ENCODE results near the gene PLCL1.

Gene PLCL1

DNA sequence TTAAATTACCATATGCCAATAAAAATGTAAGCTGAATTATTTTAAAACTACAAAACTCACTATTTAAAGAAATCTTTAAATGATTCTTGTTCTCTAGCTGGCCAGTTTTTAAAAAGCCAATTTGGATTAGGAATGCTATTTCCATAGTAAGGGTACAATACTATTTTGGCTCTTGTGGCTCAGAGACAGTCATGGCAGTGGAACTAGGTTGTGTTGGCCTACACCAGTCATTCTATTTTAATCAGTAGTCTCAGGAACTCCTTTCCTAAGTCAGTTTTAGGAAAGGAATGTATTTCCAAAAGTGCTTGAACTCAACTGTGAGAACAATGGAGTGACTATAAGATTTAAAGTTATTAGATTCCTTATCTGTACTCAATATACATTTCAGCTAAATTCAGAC lies 25.1 kb upstream of the PLCL1 start:
- Histone ChIP-seq H3K27ac (no peak overlapping the region), H3K4me3 (ENCODE audit: low read depth, low read length) (no peak overlapping the region), H3K36me3 (replicated peaks) (no peaks in the 10 kb centered on the region), H3K27me3 (replicated peaks) (no peaks in the 10 kb centered on the region)
- in situ Hi-C loops (cut with HindIII; ENCODE audit: low pct_ligation_motif_present, low sequenced_read_pairs) = no loop called here
- DNase-seq = no peak
- TF ChIP-seq, protein P1, sequence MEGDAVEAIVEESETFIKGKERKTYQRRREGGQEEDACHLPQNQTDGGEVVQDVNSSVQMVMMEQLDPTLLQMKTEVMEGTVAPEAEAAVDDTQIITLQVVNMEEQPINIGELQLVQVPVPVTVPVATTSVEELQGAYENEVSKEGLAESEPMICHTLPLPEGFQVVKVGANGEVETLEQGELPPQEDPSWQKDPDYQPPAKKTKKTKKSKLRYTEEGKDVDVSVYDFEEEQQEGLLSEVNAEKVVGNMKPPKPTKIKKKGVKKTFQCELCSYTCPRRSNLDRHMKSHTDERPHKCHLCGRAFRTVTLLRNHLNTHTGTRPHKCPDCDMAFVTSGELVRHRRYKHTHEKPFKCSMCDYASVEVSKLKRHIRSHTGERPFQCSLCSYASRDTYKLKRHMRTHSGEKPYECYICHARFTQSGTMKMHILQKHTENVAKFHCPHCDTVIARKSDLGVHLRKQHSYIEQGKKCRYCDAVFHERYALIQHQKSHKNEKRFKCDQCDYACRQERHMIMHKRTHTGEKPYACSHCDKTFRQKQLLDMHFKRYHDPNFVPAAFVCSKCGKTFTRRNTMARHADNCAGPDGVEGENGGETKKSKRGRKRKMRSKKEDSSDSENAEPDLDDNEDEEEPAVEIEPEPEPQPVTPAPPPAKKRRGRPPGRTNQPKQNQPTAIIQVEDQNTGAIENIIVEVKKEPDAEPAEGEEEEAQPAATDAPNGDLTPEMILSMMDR (IDR thresholded peaks at IDR 0.05; ENCODE audit: low read depth, low read length, missing control alignments) = no peak

DNA sequence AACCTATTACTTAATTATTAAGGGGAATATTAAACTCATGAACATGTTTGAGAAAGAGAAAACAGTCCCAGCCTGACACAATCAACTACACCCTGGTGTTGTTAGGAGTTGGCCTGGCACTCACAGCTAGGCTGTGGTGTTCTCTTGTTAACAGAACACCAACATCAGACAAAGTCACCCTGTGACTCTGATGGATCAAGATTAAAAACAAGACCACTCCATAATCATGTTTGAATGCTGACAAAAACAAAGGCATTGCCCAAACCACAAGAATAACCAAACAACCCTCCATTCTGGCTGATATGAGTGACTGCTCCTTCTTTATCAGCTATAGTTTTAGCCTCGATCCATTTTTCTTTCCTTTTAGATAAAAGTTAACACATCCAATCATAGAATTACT lies 22.3 kb upstream of the PLCL1 start:
- TF ChIP-seq, protein P1 (IDR thresholded peaks at IDR 0.05; ENCODE audit: low read depth, low read length, missing control alignments) = no peak
- Histone ChIP-seq H3K36me3 (replicated peaks) (no peaks in the 10 kb centered on the region), H3K27ac (no peak overlapping the region), H3K4me3 (ENCODE audit: low read depth, low read length) (no peak overlapping the region), H3K27me3 (replicated peaks) (peaks cover 11% of the 10 kb centered on the region)
- in situ Hi-C loops (cut with HindIII; ENCODE audit: low pct_ligation_motif_present, low sequenced_read_pairs) = no loop called here
- DNase-seq = no peak

DNA sequence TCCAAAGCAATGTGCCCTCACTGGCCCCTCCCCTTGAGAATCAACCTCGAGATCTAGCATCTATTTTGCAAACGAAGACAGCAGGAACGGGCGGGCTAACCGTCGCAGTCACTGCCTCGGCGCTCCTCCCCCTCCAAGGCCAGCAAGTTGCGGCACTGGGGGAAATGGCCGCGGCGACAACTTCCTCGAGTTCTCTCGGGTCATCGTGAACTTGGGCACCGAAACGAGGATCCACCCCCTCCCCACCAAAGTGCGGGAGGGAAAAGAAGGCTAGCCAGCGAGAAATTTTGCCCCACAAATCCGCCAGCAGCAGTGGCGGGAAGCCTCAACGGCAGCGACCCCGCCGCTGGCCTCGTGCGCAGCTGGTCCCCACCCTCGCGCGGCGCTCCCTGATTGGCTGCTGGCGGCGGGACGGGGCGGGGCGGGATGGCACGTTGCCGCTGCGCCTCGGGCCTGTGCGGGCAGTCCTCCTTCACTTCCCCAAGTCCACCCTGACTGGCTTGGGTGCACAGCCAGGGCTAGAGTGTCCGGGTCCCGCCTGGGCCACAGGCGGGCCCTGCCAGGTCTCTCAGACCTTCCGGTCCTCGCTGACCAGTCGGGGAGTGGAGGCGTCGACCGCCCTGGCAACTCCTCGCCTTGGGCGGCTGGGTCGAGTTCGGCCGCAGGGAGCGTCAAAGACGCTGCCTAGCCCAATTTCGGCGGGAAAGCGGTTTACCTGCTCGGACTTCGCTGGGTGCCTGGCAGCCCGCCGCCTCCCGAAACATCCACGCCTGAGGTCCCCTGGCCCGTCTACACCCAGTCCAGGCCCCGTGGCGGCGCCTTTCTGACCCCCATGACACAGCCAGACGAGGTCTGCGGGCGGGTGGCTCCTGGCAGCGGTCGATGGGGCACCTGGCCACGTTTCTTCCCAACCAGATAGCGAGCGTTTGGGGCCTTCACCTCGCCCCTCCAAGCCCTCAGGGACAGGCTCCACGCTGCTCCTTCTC lies 19.1 kb upstream of the PLCL1 start, which contains the start of gene BOLL:
Gene BOLL (minus strand): TSS at position 364 of the 986 bp plus-strand sequence. CDS start 3,469 bp downstream, outside the sequence.
- Histone ChIP-seq H3K27me3 (replicated peaks) (peaks cover 16% of the 10 kb centered on the region), H3K4me3 (ENCODE audit: low read depth, low read length) (peak within 1 kb of the TSS; percentile 34), H3K27ac (no peak within 1 kb of the TSS), H3K36me3 (replicated peaks) (no peaks in the 10 kb centered on the region)
- in situ Hi-C loops (cut with HindIII; ENCODE audit: low pct_ligation_motif_present, low sequenced_read_pairs) = no loop called here
- TF ChIP-seq, protein P1 (IDR thresholded peaks at IDR 0.05; ENCODE audit: low read depth, low read length, missing control alignments) = no peak
- DNase-seq = no peak

DNA sequence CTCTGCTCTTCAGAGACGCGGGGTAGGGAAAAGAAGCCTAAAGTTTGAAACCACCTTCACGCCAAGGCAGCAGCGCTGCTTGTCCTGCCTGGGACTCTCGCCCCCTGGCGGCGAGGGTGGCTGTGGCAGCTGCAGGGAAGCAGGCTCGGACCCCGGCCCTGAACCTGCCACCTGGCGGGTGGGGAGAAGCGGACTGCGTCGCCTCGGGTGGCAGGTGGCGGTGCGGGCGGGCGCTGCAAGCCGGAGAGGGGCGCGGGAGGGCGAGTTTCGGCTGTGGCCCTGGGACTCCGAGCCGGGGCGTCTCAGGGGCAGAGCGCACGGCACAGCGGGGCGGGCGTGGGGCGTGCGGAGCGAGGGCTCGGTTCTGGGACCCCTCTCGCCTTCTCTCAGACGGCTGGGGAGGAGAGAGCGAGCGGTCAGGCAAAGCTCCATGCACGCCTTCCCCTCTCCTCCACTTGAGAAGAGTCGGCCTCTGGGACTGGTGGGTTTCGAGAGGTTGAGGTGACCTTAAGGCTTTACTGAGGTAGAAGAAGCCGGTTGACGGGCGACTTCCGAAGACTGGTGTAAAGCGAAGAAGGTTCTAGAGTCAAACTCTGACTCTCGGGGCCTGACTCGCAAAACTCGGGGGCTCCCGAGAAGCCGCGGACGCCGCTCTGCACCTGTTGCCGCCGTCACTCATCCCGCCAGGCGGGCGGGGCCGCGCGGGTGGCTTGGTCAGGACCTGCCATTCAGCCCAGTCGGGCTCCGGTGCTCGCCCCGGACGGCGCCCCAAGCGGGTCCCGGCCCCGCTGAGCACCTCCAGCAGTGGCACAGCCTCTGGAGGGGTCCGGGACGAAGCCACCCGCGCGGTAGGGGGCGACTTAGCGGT lies 18.1 kb upstream of the PLCL1 start:
- Histone ChIP-seq H3K27ac (no peak overlapping the region), H3K36me3 (replicated peaks) (no peaks in the 10 kb centered on the region), H3K4me3 (ENCODE audit: low read depth, low read length) (peak overlapping the region; percentile 34), H3K27me3 (replicated peaks) (peaks cover 16% of the 10 kb centered on the region)
- TF ChIP-seq, protein P1 (IDR thresholded peaks at IDR 0.05; ENCODE audit: low read depth, low read length, missing control alignments) = peak; percentile 65
- DNase-seq = no peak
- in situ Hi-C loops (cut with HindIII; ENCODE audit: low pct_ligation_motif_present, low sequenced_read_pairs) = no loop called here

DNA sequence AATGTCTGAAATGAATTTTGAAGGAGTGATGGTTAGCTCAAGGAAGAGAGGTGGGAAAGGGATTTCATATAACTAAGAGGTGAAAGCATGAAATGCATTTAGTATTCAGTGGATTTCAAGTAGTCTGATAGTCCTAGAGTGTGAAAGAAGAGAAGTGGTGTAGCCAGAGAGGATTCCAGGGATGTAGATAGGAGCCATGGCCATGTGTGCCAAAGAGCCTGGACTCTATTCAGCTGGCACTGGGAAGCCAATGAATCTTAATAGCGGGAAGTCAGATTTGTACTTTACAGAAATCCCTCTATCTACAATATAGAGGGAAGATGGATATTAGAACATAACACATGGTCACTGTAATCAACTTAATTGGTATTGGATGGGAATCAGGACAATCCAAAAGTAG lies 10.9 kb upstream of the PLCL1 start:
- H3K4me3 ChIP-seq (ENCODE audit: low read depth, low read length) = no peak overlapping the region
- no peaks in the 10 kb centered on the region for H3K36me3 ChIP-seq (replicated peaks)
- DNase-seq = no peak
- H3K27ac ChIP-seq = no peak overlapping the region
- TF ChIP-seq, protein P1 (IDR thresholded peaks at IDR 0.05; ENCODE audit: low read depth, low read length, missing control alignments) = no peak
- no peaks in the 10 kb centered on the region for H3K27me3 ChIP-seq (replicated peaks)
- in situ Hi-C loops (cut with HindIII; ENCODE audit: low pct_ligation_motif_present, low sequenced_read_pairs) = no loop called here
